HepG2 (cell line): ENCODE measurements around the gene UBASH3A. TPM values are rescaled to one million over a fixed set of nuclear protein-coding genes. Genes with fewer than 3 reads are reported as not detected.

ENCODE experiments used
- ATAC-seq: fragments of 200-7000 bp; cut with Tn5 transposase; 3 replicates; pipeline ENCODE4 v1.9.1; 2020; ENCODE audit warnings: mild to moderate bottlenecking, moderate library complexity
- BruUV-seq: library from RNA; stranded (reverse); fragments of 400-500 nt; replicated peaks from 2 replicates; lab custom pipeline; 2021; lab: Mats Ljungman, UMichigan
- CTCF ChIA-PET: fragments of 300-600 bp; formaldehyde crosslinking; extraction: SDS; loops from one replicate; lab custom pipeline; 2021; ENCODE audit warnings: low total read pairs, inconsistent platforms, low intra/inter-chr PET ratio; lab: Yijun Ruan, JAX
- POLR2A ChIA-PET: fragments of 350-600 bp; sonication (Branson Sonifier 250); formaldehyde crosslinking; loops from one replicate; lab custom pipeline; 2020; ENCODE audit warnings: antibody characterized with exemption, inconsistent platforms; lab: Yijun Ruan, JAX
- DNase-seq: peaks from one replicate; pipeline ENCODE4 v3.0.0-alpha.2; 2015; ENCODE audit warnings: low spot score
- FAIRE-seq: peaks from 3 replicates; lab custom pipeline; 2011; peaks lifted over from hg19 to GRCh38; lab: Jason Lieb, UNC
- H2AFZ ChIP-seq: one replicate; pipeline ENCODE4 v1.6.1; 2011; ENCODE audit warnings: low read length, inconsistent platforms
- H3K27ac ChIP-seq: fragments of 300-600 bp; 3 replicates; pipeline ENCODE4 v1.8.0; 2011; ENCODE audit warnings: mixed run types, mild to moderate bottlenecking, mixed read lengths, low read length, inconsistent platforms; ENCODE audit not compliant: insufficient read depth; ENCODE audit errors: extremely low read length
- H3K27me3 ChIP-seq, 2 experiments: fragments of 200-600 bp in 1 of 2; 2 replicates in 1 of 2; 3 replicates in 1 of 2; pipeline versions ENCODE4 v1.6.0 to v1.8.0; 2011; ENCODE audit warnings: low read length in 2 of 2, mild to moderate bottlenecking in 2 of 2, moderate library complexity in 2 of 2, inconsistent platforms in 1 of 2; ENCODE audit not compliant: insufficient read depth in 2 of 2, control insufficient read depth in 1 of 2
- H3K36me3 ChIP-seq, 2 experiments: fragments of 200-600 bp in 1 of 2; replicated peaks in 1 of 2; 2 replicates in 1 of 2; 3 replicates in 1 of 2; pipeline versions ENCODE4 v1.5.1 to v1.8.0; 2011; ENCODE audit warnings: low read length in 2 of 2, inconsistent platforms in 1 of 2; ENCODE audit not compliant: insufficient read depth in 2 of 2, control insufficient read depth in 1 of 2
- H3K4me1 ChIP-seq: 2 replicates; pipeline ENCODE4 v1.5.1; 2012; ENCODE audit warnings: low read length, inconsistent platforms; ENCODE audit not compliant: insufficient read depth
- H3K4me2 ChIP-seq: 2 replicates; pipeline ENCODE4 v1.6.0; 2011; ENCODE audit warnings: low read depth, low read length, inconsistent platforms
- H3K4me3 ChIP-seq, 3 experiments: fragments of 200-600 bp in 1 of 3; sonication (generic), shearing (Covaris generic) in 1 of 3; replicated peaks in 1 of 3; 2 replicates each; pipeline ENCODE4 v1.5.1; 2011 to 2016; ENCODE audit warnings: low read length in 3 of 3, inconsistent platforms in 2 of 3, low read depth in 2 of 3, mild to moderate bottlenecking in 2 of 3, control low read depth in 1 of 3, mixed read lengths in 1 of 3; ENCODE audit not compliant: insufficient read depth in 1 of 3
- H3K79me2 ChIP-seq: one replicate; pipeline ENCODE4 v1.6.1; 2011; ENCODE audit warnings: low read length, inconsistent platforms; ENCODE audit not compliant: insufficient read depth
- H3K9ac ChIP-seq: 2 replicates; pipeline ENCODE4 v1.6.0; 2011; ENCODE audit warnings: mild to moderate bottlenecking, low read depth, low read length, inconsistent platforms; ENCODE audit not compliant: insufficient read depth
- H3K9me3 ChIP-seq: 2 replicates; pipeline ENCODE4 v1.5.1; 2012; ENCODE audit warnings: mild to moderate bottlenecking, low read length
- H4K20me1 ChIP-seq: 2 replicates; pipeline ENCODE4 v1.6.0; 2011; ENCODE audit warnings: inconsistent platforms, mild to moderate bottlenecking, low read length, moderate library complexity; ENCODE audit not compliant: insufficient read depth
- HDAC1 ChIP-seq: sonication (generic); formaldehyde crosslinking; IDR thresholded peaks from 2 replicates; pipeline ENCODE4 v1.5.1; 2020; ENCODE audit warnings: mild to moderate bottlenecking, missing genetic modification reagents
- KAT8 ChIP-seq: IDR thresholded peaks from 2 replicates; pipeline ENCODE4 v1.6.1; 2016; ENCODE audit warnings: missing genetic modification reagents, missing compliant biosample characterization
- MATR3 ChIP-seq: sonication (generic); formaldehyde crosslinking; IDR thresholded peaks from 2 replicates; pipeline ENCODE4 v1.4.0; 2020; ENCODE audit warnings: missing genetic modification reagents
- POLR2G ChIP-seq: fragments of 200-400 bp; formaldehyde crosslinking; IDR thresholded peaks from 2 replicates; pipeline ENCODE4 v1.6.1; 2018; ENCODE audit warnings: mild to moderate bottlenecking, low read depth, low read length, moderate library complexity
- RORA ChIP-seq: sonication (generic); formaldehyde crosslinking; IDR thresholded peaks from 2 replicates; pipeline ENCODE4 v1.5.0; 2020; ENCODE audit warnings: mild to moderate bottlenecking, missing genetic modification reagents, moderate library complexity
- SMC3 ChIP-seq: IDR thresholded peaks from 2 replicates; pipeline ENCODE4 v1.6.1; 2011; ENCODE audit warnings: low read length, improper control_type of control experiment
- SRSF1 ChIP-seq: fragments of 200-400 bp; formaldehyde crosslinking; optimal IDR thresholded peaks from 2 replicates; pipeline ENCODE3; 2017; ENCODE audit warnings: mild to moderate bottlenecking, low read depth, low read length, moderate library complexity
- SUZ12 ChIP-seq: fragments of 150-350 bp; IDR thresholded peaks from 2 replicates; pipeline ENCODE4 v1.6.1; 2014; ENCODE audit warnings: low read depth, low read length
- TMF1 ChIP-seq: sonication (generic); formaldehyde crosslinking; IDR thresholded peaks from 2 replicates; pipeline ENCODE4 v1.8.1; 2022; ENCODE audit warnings: low read depth, missing genetic modification reagents
- ZNF550 ChIP-seq: sonication (generic); formaldehyde crosslinking; IDR thresholded peaks from 2 replicates; pipeline ENCODE4 v1.4.0; 2020; ENCODE audit warnings: mild to moderate bottlenecking, missing genetic modification reagents, borderline replicate concordance
- ZNF552 ChIP-seq: sonication (generic); formaldehyde crosslinking; IDR thresholded peaks from 2 replicates; pipeline ENCODE4 v1.9.0; 2022; ENCODE audit warnings: missing genetic modification reagents, mild to moderate bottlenecking, borderline replicate concordance
- ZNF605 ChIP-seq: sonication (generic); formaldehyde crosslinking; IDR thresholded peaks from 2 replicates; pipeline ENCODE4 v1.8.0; 2022; ENCODE audit warnings: mild to moderate bottlenecking, missing genetic modification reagents
- WGBS: methylation state at CpG from one replicate; pipeline ENCODE4 v1.1.6; 2017; ENCODE audit warnings: low lambda C conversion rate; 5-methylcytosine and 5-hydroxymethylcytosine counted together
- in situ Hi-C: cut with HindIII; loops from 2 replicates; pipeline ENCODE4 v1.10.0; 2017; ENCODE audit warnings: low pct_unique_long_range_greater_than_20kb; ENCODE audit not compliant: extremely low pct_ligation_motif_present
- intact Hi-C: fragments of 100-400 bp; cut with micrococcal nuclease; formaldehyde crosslinking; loops from one replicate; pipeline ENCODE4 v1.10.0; 2022; ENCODE audit not compliant: unreplicated experiment
- polyA plus RNA-seq, 8 experiments: library from polyadenylated mRNA; depleted of rRNA in 3 of 8; stranded (reverse) in 7 of 8; unstranded in 1 of 8; fragments of >200 nt; fragmentation: Illumina TruSeq in 4 of 8; extraction: Trizol in 4 of 8; gene quantifications; 2 replicates each; pipeline versions ENCODE4 v1.2.1 to v1.2.3, GENCODE V29; 2011 to 2016; ENCODE audit warnings: low read depth in 4 of 8, missing spikeins in 1 of 8, mixed read lengths in 1 of 8; ENCODE audit not compliant: insufficient read depth in 1 of 8
- total RNA-seq, 5 experiments: library from RNA; depleted of rRNA; stranded (reverse); fragments of >200 nt; fragmentation: Illumina TruSeq; extraction: Trizol; gene quantifications; 2 replicates each; pipeline ENCODE4 v1.2.3, GENCODE V29; 2016; ENCODE audit warnings: low read depth in 1 of 5
- TF ChIP-seq, protein P1 (sequence below): sonication (generic); formaldehyde crosslinking; IDR thresholded peaks from 2 replicates; pipeline ENCODE4 v1.4.0; 2020; ENCODE audit warnings: mild to moderate bottlenecking, missing genetic modification reagents, borderline replicate concordance

Gene UBASH3A
- total and polyA plus RNA-seq, 2 of the 13 experiments (the other 11 are each of a cell fraction or from before 2014, with no cell fraction given) = not detected

DNA sequence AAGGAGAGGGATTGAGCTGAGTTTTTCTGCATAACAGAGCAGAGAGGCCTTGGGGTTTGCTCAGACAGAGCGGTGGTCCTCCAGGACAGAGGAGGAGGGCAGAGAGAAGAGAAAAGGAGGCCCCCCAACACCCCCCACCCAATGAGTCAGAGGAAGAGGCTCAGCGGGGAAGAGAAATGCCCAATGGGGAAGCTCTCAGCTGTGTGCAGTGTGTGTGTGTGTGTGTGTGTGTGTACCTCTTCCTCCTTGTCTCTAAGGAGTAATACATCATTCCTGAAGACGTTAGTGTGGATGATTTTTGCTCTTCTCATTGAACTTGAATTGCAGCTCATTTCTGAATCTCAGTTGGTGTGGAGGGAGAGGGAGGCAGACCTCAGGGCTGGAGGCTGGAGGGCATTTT is 16.5 kb upstream of the UBASH3A start:
- BruUV-seq = no TSS peak
- 97% methylated on average over 3 of the region's 3 CpGs for WGBS
- no peak overlapping the region for H2AFZ ChIP-seq
- intact Hi-C loops = no loop called here
- DNase-seq = no peak
- in situ Hi-C loops = no loop called here
- H3K9ac ChIP-seq = no peak overlapping the region
- H3K9me3 ChIP-seq = no peaks in the 10 kb centered on the region
- no peak for TF ChIP-seq SUZ12
- TF ChIP-seq, all 625 proteins: peak for 0
- H3K79me2 ChIP-seq = no peaks in the 10 kb centered on the region
- FAIRE-seq (no peak), ATAC-seq (no peak)
- H3K27me3 ChIP-seq = no peaks in the 10 kb centered on the region
- POLR2A ChIA-PET = interaction anchor here (1.2 to 2.6 kb wide), 3 partner anchors 17 to 75 kb away, joined by 3 to 10 read pairs (median 8); partner anchors contain the start of genes TFF1 and UBASH3A
- CTCF ChIA-PET = no interaction called here
- H3K27ac ChIP-seq = no peak overlapping the region
- no peak overlapping the region for H3K4me3 ChIP-seq
- peaks cover 86% of the 10 kb centered on the region for H3K4me1 ChIP-seq
- no peaks in the 10 kb centered on the region for H4K20me1 ChIP-seq
- no peak overlapping the region for H3K4me2 ChIP-seq
- no peaks in the 10 kb centered on the region for H3K36me3 ChIP-seq

DNA sequence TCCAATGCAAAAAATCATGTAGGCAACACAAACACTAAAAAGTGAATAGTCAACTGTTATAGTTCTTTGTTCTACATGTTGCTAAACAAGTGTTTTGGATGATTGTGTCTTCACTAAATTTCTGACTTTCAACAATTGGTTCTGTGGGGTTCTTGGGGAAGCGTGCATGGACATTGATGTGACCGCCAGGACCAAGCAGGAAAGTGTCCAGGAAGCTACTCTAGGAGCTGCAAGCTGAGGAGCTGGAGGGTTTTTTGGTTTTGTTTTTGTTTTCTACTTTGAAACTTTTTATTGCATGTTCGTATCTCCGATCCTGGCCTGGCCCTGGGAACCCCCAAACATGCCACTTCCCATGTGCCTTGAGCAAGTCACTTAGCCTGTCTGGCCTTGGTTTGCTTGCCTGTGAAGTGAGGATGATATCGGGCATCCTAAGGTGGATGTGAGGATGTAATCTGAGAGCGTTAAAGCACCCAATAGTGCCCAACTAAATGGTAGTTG is 15.8 kb upstream of the UBASH3A start:
- intact Hi-C loops = no loop called here
- ChIA-PET POLR2A (no interaction called here), CTCF (no interaction called here)
- Histone ChIP-seq H3K4me3 (no peak overlapping the region), H3K27me3 (no peaks in the 10 kb centered on the region), H3K9me3 (no peaks in the 10 kb centered on the region), H2AFZ (no peak overlapping the region), H3K4me2 (peak overlapping the region; percentile 84; the same call in 1 of the 2 replicates), H3K36me3 (no peaks in the 10 kb centered on the region), H4K20me1 (no peaks in the 10 kb centered on the region), H3K27ac (no peak overlapping the region), H3K9ac (no peak overlapping the region), H3K79me2 (no peaks in the 10 kb centered on the region), H3K4me1 (peaks cover 93% of the 10 kb centered on the region)
- BruUV-seq = no TSS peak
- ATAC-seq = no peak
- in situ Hi-C loops = no loop called here
- 92% methylated on average over 6 of the region's 6 CpGs for whole genome bisulfite sequencing
- FAIRE-seq = no peak
- no peak for DNase-seq
- TF ChIP-seq RORA (no peak), MATR3 (CRISPR knock-in tag) (no peak), HDAC1 (CRISPR knock-in tag) (no peak), ZNF550 (CRISPR knock-in tag) (no peak), TMF1 (CRISPR knock-in tag) (no peak), KAT8 (no peak), ZNF552 (CRISPR knock-in tag) (no peak), ZNF605 (CRISPR knock-in tag) (no peak), SRSF1 (no peak), SMC3 (no peak), POLR2G (no peak)
- TF ChIP-seq, protein P1, sequence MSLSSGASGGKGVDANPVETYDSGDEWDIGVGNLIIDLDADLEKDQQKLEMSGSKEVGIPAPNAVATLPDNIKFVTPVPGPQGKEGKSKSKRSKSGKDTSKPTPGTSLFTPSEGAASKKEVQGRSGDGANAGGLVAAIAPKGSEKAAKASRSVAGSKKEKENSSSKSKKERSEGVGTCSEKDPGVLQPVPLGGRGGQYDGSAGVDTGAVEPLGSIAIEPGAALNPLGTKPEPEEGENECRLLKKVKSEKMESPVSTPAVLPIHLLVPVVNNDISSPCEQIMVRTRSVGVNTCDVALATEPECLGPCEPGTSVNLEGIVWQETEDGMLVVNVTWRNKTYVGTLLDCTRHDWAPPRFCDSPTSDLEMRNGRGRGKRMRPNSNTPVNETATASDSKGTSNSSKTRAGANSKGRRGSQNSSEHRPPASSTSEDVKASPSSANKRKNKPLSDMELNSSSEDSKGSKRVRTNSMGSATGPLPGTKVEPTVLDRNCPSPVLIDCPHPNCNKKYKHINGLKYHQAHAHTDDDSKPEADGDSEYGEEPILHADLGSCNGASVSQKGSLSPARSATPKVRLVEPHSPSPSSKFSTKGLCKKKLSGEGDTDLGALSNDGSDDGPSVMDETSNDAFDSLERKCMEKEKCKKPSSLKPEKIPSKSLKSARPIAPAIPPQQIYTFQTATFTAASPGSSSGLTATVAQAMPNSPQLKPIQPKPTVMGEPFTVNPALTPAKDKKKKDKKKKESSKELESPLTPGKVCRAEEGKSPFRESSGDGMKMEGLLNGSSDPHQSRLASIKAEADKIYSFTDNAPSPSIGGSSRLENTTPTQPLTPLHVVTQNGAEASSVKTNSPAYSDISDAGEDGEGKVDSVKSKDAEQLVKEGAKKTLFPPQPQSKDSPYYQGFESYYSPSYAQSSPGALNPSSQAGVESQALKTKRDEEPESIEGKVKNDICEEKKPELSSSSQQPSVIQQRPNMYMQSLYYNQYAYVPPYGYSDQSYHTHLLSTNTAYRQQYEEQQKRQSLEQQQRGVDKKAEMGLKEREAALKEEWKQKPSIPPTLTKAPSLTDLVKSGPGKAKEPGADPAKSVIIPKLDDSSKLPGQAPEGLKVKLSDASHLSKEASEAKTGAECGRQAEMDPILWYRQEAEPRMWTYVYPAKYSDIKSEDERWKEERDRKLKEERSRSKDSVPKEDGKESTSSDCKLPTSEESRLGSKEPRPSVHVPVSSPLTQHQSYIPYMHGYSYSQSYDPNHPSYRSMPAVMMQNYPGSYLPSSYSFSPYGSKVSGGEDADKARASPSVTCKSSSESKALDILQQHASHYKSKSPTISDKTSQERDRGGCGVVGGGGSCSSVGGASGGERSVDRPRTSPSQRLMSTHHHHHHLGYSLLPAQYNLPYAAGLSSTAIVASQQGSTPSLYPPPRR = no peak
